GM18861 (cell line): ENCODE data around the gene FYN.
A peak's percentile ranks its signal among the peaks of the same experiment; 100 is the strongest.

ENCODE experiments used
- ATAC-seq: cut with Tn5 transposase; IDR thresholded peaks from one replicate; pipeline ENCODE4 v1.9.1; 2021; ENCODE audit not compliant: unreplicated experiment

FYN gene

DNA sequence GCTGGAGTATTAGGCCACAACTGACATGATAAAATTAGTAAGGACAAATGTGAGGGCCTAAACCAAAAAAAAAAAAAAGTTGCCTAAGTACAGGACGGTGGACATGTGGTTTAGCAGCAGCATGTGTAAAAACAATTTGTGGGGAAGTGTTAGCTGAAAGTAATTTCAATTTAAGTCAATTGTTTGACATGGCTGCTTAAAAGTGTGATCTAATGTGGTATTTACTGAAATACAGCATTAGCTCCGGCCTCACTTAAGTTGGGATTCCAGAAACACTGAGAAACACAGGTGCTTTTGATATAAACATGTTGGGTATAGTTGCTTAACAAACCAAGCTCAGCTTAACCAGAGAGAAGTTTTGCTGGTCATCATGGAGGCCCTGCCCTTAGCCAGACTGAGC, 119.7 kb downstream of the FYN start:
- no peak for ATAC-seq

- no peak for ATAC-seq
These were observed 120.8 kb downstream of the FYN start for GRCh38 chr6:111752476-111752875.

GRCh38 chr6:111750753-111751673, 122.2 kb downstream of the FYN start:
- peak; percentile 91 for ATAC-seq

GRCh38 chr6:111750153-111750552, 123.1 kb downstream of the FYN start:
- ATAC-seq, result no peak

GRCh38 chr6:111748231-111748647, 125.0 kb downstream of the FYN start:
- no peak for ATAC-seq

DNA sequence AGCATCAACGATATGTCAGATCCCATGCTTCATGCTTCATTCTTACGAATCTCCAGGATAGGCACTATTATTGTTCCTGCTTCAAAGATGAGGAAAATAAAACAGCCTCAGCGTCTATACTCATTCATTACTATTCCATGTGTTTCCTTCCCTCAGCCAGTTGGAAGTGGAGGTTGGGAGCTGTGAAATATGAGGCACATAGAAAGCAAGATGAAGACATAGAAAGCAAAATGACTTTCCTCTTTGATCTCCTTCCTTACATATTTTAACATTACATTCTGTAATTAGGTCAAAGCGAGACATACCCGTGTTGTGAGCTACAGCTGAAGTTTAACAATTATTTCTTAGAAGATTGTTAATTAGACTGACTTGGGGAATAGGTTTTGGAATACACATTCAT, 125.4 kb downstream of the FYN start:
- no peak for ATAC-seq

DNA sequence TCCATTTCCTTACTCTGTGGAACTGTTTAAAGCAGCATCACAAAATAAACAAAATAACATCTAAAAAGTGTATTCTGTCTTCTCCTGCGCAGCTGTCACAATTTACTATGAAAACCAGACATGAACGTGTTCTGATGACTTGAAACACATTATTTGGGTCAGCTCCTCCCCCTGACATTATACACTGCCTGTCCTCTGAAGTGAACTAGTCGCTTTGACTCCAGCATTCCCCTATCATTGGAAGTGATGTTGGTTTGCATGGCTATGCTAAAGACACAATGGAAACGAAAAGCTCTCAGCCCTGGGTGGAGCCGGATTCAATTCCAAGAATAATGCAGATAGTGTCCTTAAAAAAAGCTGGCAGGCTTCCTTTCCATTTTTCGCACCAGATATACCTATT, 125.9 kb downstream of the FYN start:
- ATAC-seq, result no peak

- ATAC-seq, result no peak
These were observed 126.3 kb downstream of the FYN start for GRCh38 chr6:111746983-111747382.

DNA sequence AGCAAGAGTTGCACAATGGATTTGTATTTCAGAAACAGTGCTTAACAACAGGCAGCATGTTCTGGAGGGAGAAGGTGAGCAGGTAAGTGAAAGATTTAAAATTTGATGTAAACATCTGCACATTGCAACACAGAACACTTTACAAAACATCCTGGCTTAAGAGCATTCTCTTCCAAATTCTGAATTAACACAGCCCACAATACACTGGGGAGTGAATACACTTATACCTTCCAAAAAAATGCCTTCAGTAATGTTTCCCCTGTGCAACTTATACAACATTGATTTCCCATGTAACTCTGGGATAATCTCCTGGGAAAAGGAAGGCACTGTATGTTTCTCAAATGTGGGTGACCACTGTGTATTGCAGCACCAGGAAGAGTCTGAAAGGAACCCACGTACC, 127.6 kb downstream of the FYN start:
- ATAC-seq, result no peak

- no peak for ATAC-seq
These were observed 128.1 kb downstream of the FYN start for GRCh38 chr6:111745186-111745585.

GRCh38 chr6:111743862-111744692, 129.2 kb downstream of the FYN start:
- ATAC-seq, result no peak

DNA sequence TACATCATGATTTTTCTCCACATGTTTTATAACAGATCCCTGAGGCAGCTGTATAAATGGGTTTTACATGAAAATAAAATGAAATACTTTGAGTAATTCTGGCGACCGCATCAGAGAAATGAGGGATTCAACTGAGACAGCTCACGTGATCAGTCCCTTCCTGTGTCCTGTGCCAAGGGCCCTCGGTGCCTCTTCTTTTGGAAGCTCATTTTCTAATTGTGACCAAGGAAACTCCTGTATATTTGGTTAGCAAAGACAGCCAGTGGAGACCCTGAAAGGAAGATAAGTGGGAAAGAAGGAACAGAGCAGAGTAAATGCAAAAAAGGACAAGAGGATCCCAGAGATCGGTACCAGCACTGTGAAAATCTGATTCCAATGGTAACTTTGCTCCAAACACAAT, 129.9 kb downstream of the FYN start:
- ATAC-seq, result no peak

DNA sequence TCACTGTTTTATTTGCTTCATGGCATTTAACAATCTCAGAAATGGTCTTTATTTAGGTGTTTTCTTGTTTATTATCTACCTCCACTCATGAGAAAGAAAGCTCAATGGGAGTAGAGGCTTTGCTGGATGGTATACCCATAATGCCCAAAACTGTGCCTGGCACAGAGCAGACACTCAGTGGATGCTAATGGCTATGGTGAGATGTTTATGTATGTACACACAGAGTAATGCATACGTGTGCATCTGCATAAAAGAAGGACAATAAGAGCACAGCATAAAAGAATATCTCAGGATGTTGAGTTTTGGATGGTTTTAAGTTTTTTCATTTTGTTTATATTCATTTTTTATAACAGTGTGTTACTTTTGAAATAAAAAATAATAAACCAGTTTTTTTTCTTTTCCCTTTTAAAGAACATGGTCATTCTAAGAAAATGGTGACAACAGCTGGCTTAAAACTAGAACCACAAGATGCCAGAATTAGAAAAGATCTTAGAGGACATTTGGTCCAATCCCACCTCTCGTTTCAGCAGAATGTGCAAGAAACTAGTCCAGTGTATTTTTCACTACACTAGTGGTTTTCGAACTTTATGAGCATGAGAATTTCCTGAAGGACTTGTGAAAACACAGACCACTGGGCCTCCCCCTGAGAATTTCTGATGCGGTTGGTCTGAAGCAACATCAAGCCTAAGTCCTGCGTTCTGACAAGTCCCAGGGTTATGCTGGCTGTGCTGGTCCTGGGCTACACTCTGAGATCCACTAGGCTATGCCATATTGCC, 131.9 kb downstream of the FYN start:
- no peak for ATAC-seq

GRCh38 chr6:111740506-111740905, 132.7 kb downstream of the FYN start:
- no peak for ATAC-seq

DNA sequence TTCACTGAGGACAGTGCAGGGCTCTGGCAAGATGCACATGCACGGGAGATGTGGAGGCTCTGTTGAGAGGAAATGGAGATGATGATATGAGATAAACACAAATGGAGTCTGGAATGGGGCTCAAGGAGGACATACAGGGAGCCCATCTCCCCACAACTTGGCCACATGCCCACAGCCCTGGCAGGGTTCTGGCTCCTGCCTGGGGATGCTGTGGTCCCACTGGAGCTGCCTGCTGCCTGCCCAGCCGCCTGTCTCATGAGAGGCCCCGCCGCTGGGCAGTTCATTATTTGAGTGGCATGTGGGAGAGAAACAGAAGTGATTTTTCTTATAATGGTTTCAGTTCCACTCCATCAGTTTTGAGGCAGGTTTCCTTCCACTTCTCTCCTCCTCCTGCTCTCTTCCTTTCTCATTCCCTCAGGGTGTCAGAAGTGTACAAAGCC, 134.0 kb downstream of the FYN start:
- no peak for ATAC-seq

GRCh38 chr6:111738631-111739030, 134.6 kb downstream of the FYN start:
- ATAC-seq, result no peak

DNA sequence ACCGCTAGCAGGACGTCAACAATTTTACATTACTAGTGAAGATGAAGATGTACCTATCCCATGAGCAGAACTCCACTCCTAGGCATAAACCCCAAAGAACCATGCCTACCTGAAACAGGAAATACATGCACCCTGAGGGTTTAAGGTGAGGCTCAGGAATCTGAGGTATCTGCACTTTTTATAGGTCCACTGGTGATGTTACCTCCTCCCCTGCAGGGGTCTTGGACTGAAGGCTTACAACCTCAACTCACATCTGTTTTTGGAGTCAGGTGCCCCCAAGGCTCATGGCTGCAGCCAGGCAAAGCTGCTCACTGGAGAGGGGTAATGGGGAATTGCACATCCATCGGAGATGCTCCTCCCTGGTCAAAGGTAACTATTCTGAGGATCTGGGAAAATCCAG, 135.1 kb downstream of the FYN start:
- ATAC-seq, result no peak

- ATAC-seq, result no peak
These were observed 136.2 kb downstream of the FYN start for GRCh38 chr6:111737065-111737521.

- no peak for ATAC-seq
These were observed 137.1 kb downstream of the FYN start for GRCh38 chr6:111736005-111736608.
